GM18526 (cell line): ENCODE measurements around the gene SLC4A3.

Source experiments
- POLR2A ChIP-seq: IDR thresholded peaks from 3 replicates; pipeline ENCODE4 v1.6.1; 2011; ENCODE audit not compliant: insufficient read length; ENCODE audit errors: extremely low read depth

SLC4A3 gene

GRCh38 chr2:219627103-219628100 lies at the start of gene SLC4A3:
SLC4A3 (plus strand) TSS chr2:219627630; CDS start chr2:219627993, 363 bp downstream.
- TF ChIP-seq POLR2A: no peak

DNA sequence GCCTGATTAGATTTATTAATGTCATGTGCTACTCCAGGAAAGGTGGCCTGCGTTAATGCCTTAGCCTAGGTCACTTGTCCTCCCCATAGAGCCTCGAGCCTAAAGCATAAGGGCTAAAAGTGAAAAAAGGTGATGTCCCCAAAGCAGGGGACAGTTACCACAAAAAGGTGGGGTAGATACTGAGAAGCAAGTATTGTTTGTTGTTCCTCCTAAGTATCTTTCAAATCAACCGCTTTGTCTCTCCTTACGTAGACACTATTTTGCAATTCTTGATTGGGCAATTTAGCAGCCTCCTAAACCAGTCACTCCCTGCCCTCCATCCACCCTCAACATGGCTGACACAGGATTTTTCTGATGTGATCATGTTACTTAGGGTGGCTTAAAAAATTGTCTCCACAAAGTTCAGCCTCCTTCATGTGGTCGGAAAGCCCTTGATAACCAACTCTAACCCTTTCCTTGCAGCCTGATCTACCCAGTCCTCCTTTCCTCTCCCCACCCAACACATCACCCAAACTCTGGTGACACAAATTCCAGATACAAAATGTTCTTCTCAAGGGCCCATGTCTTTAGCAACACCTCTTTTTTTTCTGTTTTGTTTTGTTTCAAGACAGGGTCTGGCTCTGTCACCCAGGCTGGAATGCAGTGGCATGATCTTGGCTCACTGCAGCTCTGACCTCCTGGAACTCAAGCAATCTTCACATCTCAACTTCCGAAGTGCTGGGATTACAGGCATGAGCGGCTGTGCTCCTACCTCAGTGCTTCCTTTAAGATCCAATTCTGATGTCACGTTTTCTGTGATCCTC lies 48.4 kb upstream of the SLC4A3 start:
- TF ChIP-seq POLR2A: no peak

DNA sequence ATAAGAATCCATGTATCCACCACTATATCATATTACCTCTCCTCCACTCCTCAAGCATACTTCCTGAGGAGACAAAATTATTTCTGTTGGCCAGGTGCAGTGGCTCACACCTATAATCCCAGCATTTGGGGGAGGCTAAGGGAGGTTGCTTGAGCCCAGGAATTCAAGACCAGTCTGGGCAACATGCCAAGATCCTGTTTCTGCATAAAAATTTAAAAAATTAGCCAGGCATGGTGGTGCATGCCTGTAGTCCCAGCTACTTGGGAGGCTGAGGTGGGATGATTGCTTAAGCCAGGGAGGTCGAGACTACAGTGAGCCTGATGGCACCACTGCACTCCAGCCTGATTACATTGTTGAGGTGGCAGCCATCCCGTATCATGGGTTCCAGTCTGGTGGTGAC lies 46.1 kb upstream of the SLC4A3 start:
- no peak for TF ChIP-seq POLR2A

DNA sequence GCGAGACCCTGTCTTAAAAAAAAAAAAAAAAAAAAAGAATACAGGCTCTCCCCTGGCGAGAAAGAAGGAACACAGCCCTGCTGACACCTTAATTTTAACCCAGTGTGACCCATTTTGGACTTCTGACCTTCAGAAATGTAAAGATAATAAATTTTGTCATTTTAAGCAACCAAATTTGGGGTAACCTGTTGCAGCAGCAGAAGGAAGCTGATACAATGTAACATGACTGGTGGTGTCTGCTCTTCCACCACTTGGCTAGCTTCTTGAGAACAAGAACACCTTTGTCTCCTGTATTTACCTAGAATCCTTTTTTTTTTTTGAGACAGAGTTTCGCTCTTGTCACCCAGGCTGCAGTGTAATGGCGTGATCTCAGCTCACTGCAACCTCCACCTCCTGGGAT lies 36.3 kb upstream of the SLC4A3 start:
- no peak for TF ChIP-seq POLR2A

GRCh38 chr2:219592736-219593135 lies 34.7 kb upstream of the SLC4A3 start:
- TF ChIP-seq POLR2A: no peak

DNA sequence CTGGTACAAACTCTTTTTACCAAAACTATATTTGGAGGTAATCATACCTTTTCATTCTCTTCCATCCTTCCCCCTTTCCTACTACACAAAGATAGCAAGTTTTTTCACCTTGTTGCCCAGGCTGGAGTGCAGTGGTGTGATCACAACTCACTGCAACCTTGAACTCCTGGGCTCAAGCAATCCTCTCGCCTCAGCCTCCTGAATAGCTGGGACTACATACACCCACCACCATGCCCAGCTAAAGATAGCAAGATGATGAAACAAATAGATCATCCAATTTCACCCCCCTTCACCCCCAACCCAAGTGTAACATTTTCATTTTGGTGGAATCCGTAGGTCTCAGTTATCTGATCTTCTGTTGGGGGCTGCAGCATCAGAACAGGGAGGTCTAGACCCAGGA lies 34.3 kb upstream of the SLC4A3 start:
- no peak for TF ChIP-seq POLR2A

DNA sequence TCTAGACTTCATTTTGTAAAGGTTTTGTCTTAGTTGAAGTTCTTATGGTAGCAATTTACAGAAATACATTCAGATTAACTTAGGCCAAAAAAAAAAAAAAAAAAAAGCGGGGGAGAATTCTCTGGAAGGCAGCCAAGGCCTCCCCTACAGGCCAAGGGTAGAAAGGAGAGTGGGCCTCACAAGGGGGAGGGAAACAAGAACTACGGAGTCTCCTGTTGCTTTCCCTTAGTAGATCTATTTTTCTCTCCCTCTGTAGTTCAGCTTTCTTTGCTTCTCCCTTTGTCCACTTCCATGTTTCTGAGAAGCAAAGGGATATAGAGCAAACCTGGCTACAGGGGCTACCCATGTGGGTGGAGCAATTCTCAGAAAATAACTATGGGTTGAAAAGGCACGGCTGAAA lies 32.2 kb upstream of the SLC4A3 start:
- TF ChIP-seq POLR2A: no peak

DNA sequence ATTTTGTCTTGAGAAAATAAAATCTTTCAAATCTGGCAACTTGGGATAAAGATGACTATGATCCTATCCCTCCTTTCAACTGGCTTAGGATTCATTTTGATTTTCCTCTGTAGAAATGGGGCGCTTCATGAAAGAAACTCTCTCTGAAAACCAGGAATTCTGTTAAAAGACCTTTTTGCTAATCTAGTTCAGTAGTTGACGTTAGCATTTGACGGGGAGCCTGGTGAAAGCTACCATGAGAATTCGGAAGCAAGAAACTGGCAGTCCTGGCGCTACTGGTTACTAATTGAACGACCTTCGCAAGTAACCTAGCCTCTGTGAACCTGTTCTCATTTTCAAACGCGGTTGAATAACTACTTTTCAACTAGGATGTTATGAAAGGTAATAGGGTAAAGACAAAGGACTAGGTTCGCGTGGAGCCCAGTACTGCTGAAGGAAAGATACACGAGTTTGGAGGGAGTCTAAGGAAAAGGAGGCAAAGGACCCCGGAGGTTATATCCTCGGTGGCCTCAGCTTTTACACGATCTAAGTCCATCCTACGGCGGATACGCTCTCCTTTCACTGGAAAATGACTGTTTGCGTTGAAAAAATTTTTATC lies 30.4 kb upstream of the SLC4A3 start:
- no peak for TF ChIP-seq POLR2A

- TF ChIP-seq POLR2A: peak; percentile 96
Observed at GRCh38 chr2:219597552-219598307, 29.7 kb upstream of the SLC4A3 start, which contains the start of gene STK11IP. STK11IP (plus strand) TSS chr2:219597857; CDS start chr2:219598120, 263 bp downstream.

DNA sequence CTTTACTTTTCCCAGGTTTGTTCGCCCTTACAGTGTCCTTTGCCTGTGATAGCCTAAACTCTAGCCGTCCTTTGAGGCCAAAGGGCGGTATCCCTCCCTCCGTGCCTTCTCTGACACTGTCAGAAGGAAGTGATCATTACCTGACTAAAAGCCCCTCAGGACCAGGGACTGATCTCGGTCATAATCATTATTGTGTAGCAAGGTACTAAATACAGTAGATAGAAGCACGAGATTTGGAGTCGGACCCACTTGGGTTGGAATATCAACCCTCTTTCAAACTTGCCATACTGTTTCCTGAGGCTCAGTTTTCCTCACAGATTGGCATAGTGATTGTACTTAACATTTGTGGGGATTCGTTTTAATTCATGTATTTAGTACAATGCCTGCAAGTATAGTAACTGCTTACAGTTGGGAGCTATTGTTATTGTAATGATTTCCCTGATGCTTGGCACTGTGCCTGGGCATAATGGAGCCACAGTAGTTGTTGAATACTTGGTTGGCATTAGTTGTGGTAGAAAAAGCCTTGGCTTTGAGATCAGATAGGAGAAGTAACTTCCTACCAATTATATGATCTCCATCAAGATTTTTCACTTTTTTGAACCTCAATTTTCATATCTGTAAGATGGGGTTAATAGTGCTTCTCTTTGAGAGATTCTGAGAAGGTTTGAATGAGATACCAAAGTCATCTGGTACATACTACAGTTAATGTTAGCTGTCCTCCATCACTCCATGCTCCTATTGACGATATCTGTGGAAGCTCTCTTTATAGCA lies 28.9 kb upstream of the SLC4A3 start:
- TF ChIP-seq POLR2A: no peak

- no peak for TF ChIP-seq POLR2A
Observed at GRCh38 chr2:219603771-219604170, 23.7 kb upstream of the SLC4A3 start.

- no peak for TF ChIP-seq POLR2A
Observed at GRCh38 chr2:219605607-219605954, 21.8 kb upstream of the SLC4A3 start.

GRCh38 chr2:219607931-219608330 lies 19.5 kb upstream of the SLC4A3 start:
- no peak for TF ChIP-seq POLR2A

DNA sequence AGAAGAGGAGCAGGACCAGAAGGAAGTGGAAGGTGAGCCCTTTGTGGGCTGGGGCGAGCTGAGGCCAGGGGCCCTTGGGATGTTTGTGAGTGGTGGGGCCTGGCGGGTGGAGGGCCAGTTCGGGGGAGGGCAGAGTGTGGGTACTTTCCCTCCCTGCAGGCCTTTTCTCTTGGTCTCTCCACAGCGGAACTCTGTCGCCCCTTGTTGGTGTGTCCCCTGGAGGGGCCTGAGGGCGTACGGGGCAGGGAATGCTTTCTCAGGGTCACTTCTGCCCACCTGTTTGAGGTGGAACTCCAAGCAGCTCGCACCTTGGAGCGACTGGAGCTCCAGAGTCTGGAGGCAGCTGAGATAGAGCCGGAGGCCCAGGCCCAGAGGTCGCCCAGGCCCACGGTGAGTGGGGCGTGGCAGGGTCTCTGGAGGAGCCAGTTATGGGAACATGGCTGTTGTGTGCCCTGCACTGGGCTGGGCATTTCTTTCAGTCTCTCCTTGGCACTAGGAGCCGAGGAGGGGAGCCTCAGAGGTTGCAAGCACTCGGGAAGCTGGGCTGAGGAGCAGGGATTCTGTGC lies 18.9 kb upstream of the SLC4A3 start:
- no peak for TF ChIP-seq POLR2A
